ENCODE measurements around the gene SDR39U1.

Gene SDR39U1

GRCh38 chr14:24398293-24398652, 44.3 kb downstream of the SDR39U1 start:
- H3K4me1 ChIP-seq (ENCODE audit: control insufficient read depth, insufficient read depth, low read length), result peaks cover 22% of the 10 kb centered on the region
- H3K4me3 ChIP-seq (ENCODE audit: low read depth, low read length), result no peak overlapping the region
- H3K27ac ChIP-seq (ENCODE audit: extremely low read depth, low read depth, low read length), result peak overlapping the region; percentile 34; the same call in 1 of the 2 replicates
- H3K36me3 ChIP-seq (ENCODE audit: control insufficient read depth in 2 of 2, insufficient read depth in 1 of 2, low read length in 2 of 2), result no peaks in the 10 kb centered on the region
- H3K9me3 ChIP-seq (ENCODE audit: control insufficient read depth, insufficient read depth, low read depth, low read length), result no peaks in the 10 kb centered on the region
- ChIA-PET CTCF (interaction anchor here (0.6 to 0.9 kb wide), 4 partner anchors 14 to 211 kb away, joined by 3 to 4 read pairs (median 3); no protein-coding TSS in a partner anchor), POLR2A (interaction anchor here (0.9 to 1.6 kb wide), 4 partner anchors 20 to 33 kb away, joined by 3 to 10 read pairs (median 6); partner anchors contain the start of genes CBLN3 and KHNYN)
- TF ChIP-seq GLIS1 (tag by site-specific recombination; IDR thresholded peaks at IDR 0.05) (peak; percentile 93), ZNF664 (tag by site-specific recombination; IDR thresholded peaks at IDR 0.05) (no peak), ZBTB48 (tag by site-specific recombination; IDR thresholded peaks at IDR 0.05) (0 out of 2 replicates have a peak, but pooled peaks have one; percentile 39), ZIC2 (tag by site-specific recombination; IDR thresholded peaks at IDR 0.05) (peak; percentile 26; the same call in 1 of the 2 replicates), ZNF266 (tag by site-specific recombination; IDR thresholded peaks at IDR 0.05; ENCODE audit: low read depth) (no peak)

- TF ChIP-seq WT1 (tag by site-specific recombination; IDR thresholded peaks at IDR 0.05), result no peak
- peak; percentile 39; the same call in 1 of the 2 replicates for TF ChIP-seq ZNF600 (tag by site-specific recombination; IDR thresholded peaks at IDR 0.05)
- peak; percentile 35; the same call in 1 of the 2 replicates for TF ChIP-seq PRDM10 (tag by site-specific recombination; IDR thresholded peaks at IDR 0.05)
- no peak for TF ChIP-seq ZNF518A (tag by site-specific recombination; conservative IDR thresholded peaks at IDR 0.05; ENCODE audit: low read depth)
- TF ChIP-seq ZBTB8A (tag by site-specific recombination; IDR thresholded peaks at IDR 0.05), result 0 out of 2 replicates have a peak, but pooled peaks have one; percentile 14
- peak; percentile 73 for TF ChIP-seq KLF1 (tag by site-specific recombination; IDR thresholded peaks at IDR 0.05)
- no peak for TF ChIP-seq KLF16 (tag by site-specific recombination; IDR thresholded peaks at IDR 0.05)
- ChIA-PET CTCF (interaction anchor here (0.6 to 1.7 kb wide), 3 partner anchors 15 to 210 kb away, joined by 3 to 7 read pairs (median 3); no protein-coding TSS in a partner anchor), POLR2A (interaction anchor here (1.6 kb wide), 1 partner anchor 32 kb away, joined by 7 read pairs; no protein-coding TSS in a partner anchor)
- no peaks in the 10 kb centered on the region for H3K36me3 ChIP-seq (ENCODE audit: control insufficient read depth in 2 of 2, insufficient read depth in 1 of 2, low read length in 2 of 2)
- H3K4me1 ChIP-seq (ENCODE audit: control insufficient read depth, insufficient read depth, low read length), result peaks cover 26% of the 10 kb centered on the region
- no peaks in the 10 kb centered on the region for H3K9me3 ChIP-seq (ENCODE audit: control insufficient read depth, insufficient read depth, low read depth, low read length)
- H3K4me3 ChIP-seq (ENCODE audit: low read depth, low read length), result no peak overlapping the region
- peak overlapping the region; percentile 34; the same call in 1 of the 2 replicates for H3K27ac ChIP-seq (ENCODE audit: extremely low read depth, low read depth, low read length)
These were observed 44.8 kb downstream of the SDR39U1 start for GRCh38 chr14:24397639-24398292.
